CD4-positive, alpha-beta T cell treated with Interleukin-6 for 4 hours (primary cell): Measurements from ENCODE around the gene METTL2A.
"Not testable (repeated sequence)": the region's sequence is repeated elsewhere in the genome, so short reads cannot be mapped to it uniquely, and the experiment has no call there.

ENCODE experiments used
- DNase-seq: peaks from one replicate; pipeline ENCODE4 v3.0.0-alpha.2; 2020; ENCODE audit warnings: mixed read lengths

METTL2A gene

DNA sequence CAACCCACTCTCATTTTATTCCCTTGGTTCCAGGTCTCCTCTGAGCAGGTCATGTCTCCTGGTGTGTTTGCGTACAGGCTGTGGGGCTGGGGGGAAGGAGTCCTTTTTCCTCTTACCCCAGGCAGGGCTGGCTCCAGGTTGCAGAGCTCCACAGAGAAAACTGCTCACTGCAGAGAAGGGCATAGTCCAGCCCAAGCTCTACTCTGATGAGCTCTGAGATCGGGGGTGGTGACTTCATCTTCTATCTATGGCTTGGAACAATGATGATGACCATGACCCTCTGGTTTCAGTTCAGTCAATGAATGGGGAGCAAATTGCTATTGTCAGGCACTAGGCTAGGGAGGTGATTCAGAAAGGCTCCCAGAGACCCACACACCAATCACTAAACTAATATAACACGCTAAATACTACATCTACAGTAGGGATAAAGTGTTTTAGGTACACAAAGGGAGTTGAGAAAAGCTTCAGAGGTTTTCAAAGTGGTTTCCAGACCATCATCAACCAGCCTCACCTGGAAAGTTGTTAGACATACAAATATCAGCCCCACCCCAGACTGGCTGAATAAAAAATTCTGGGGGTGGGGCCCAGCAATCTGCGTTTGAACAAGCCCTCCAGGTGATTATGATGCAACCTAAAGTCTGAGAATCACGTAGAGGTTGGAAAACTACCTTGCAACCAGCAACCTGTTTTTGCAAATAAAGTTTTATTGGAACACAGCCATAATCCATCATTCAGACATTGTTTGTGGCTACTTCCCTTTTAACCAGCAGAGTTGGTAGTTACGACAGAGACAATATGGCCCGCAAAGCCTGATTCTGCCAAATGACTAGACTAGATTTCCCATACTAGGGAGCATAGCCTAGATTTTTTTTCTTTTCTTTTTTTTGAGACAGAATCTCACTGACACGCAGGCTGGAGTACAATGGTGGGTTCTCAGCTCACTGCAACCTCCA lies 49.6 kb downstream of the METTL2A start:
- DNase-seq, result not testable (repeated sequence)

- DNase-seq, result not testable (repeated sequence)
These were observed 53.4 kb downstream of the METTL2A start for GRCh38 chr17:62477111-62477510.

GRCh38 chr17:62477718-62478408 lies 54.2 kb downstream of the METTL2A start:
- DNase-seq, result peak; percentile 53

GRCh38 chr17:62478424-62478879 lies 54.8 kb downstream of the METTL2A start, which contains the start of gene TLK2:
TSS of gene TLK2 (plus strand) at chr17:62478825. CDS start at chr17:62481126, 2,301 bp downstream.
- peak; percentile 88 for DNase-seq

GRCh38 chr17:62478880-62479638 lies 55.4 kb downstream of the METTL2A start:
- DNase-seq, result peak; percentile 37

DNA sequence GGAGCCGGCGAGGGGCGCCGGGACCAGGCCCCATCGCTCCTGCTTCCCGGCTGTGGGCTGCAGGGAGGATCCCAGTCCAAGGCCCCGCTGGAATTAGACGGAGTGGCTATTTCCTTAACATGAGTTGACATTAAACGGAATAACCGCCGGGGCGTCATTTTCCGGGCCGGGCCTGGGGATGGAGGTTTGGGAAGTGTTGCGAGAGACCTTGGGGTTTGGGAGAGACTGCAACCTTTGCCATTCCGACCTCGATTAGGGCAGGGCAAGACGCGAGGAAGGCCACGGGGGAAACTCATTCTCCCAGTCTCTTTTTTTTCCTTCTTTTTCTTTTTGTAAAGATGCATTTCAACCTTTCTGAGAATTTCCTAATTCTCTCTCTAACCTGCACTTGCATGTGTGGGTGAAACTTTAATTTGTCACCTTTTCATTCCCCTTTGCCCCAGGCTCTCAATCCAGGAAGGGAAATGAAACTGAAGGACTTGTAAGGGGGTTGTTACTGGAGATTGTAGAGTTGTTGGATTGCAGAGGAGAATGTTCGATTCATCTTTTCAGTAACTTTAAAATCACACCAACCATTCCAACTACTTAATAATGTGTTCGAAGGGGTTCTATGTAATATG lies 56.1 kb downstream of the METTL2A start:
- not testable (repeated sequence) for DNase-seq

GRCh38 chr17:62482553-62482952 lies 58.9 kb downstream of the METTL2A start:
- not testable (repeated sequence) for DNase-seq

DNA sequence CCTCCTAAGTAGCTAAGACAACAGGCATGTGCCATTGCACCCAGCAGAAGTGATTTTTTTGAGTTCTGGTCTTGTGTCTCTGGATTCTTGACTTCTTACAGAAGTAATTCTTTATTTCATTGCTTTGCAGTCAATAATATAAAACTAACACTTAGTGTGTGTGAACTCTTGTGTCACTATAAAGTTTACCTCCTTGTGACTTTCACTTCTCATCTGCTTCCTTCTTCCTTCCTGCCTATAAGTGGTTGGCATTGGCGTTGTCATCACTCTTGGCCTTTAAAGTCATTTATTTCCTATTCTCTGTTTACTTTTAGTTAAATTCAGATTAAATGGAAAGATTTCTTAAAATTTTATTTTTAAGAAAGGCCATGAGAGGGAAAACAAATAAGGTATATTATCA lies 67.3 kb downstream of the METTL2A start:
- DNase-seq, result not testable (repeated sequence)

DNA sequence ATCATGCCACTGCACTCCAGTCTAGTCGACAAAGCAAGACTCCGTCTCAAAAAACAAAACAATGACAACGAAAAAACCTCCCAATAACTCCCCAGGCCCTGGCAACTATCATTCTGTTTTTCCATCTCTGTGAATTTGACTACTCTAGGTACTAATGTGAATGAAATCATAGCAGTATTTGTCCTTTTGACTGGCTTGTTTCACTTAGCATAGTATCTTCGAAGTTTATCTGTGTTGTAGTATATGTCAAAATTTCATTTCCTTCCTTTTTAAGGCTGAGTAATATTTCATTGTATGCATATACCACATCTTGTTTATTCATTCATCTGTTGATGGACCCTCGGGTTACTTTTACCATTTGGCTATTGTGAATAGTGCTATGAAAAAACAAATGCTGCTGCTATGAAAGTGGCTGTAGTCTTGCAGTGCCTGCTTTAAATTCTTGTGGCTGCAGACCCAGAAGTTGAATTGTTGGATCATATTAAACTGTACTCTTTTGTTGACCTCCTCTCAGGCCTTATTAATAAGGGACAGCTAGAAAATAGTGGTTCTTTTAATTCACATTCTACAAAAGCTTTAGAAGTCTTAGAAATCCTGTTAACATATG lies 69.5 kb downstream of the METTL2A start:
- DNase-seq, result not testable (repeated sequence)

DNA sequence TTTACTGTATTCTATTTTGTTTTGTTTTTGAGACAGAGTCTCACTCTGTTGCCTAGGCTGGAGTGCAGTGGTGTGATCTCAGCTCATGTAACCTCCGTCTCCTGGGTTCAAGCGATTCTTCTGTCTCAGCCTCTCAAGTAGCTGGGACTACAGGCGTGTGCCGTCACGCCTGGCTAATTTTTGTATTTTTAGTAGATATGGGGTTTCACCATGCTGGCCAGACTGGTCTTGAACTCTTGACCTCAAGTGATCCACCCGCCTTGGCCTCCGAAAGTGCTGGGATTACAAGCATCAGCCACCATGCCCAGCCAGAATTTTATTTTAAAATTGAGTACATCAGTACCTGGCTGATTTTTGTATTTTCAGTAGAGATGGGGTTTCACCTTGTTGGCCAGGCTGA lies 70.4 kb downstream of the METTL2A start:
- not testable (repeated sequence) for DNase-seq

DNA sequence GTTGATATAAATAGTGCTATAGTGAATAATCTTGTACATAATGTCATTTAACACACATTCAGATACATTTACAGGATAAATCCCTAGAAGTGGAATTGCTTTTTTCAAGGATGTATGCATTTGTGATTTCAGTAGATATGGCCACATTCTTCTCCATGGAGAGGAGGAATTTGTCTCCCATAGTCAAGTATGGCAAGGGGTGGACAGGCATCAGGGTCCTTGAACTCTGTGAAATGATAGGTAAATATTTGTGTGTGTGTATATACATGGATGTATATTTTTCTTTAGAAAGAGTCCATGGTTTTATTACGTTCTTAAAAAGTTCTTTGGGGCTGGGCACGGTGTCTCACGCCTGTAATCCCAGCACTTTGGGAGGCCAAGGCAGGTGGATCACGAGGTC lies 72.6 kb downstream of the METTL2A start:
- DNase-seq, result not testable (repeated sequence)

DNA sequence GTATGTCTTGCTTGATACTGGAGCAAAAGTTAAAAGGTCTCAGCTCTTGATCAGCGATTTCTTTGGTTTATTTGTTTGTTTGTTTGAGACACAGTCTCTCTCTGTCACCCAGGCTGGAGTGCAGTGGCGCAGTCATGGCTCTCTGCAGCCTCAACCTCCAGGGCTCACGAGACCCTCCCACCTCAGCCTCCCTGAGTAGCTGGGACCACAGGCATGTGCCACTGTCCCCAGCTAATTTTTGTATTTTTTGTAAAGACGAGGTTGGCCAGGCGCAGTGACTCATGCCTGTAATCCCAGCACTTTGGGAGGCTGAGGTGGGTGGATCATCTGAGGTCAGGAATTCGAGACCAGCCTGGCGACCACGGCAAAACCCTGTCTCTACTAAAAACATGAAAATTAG lies 75.1 kb downstream of the METTL2A start:
- DNase-seq, result not testable (repeated sequence)
